Subcutaneous adipose tissue (tissue), 4 donors: Measurements from ENCODE around the gene PRDM12. TPM values are rescaled to one million over a fixed set of nuclear protein-coding genes. Genes with fewer than 3 reads are reported as not detected.

Source experiments
- CTCF ChIP-seq: fragments of 450-650 bp; IDR thresholded peaks from one replicate; pipeline ENCODE4 v1.5.1; 2016; ENCODE audit warnings: low read depth, mild to moderate bottlenecking, control low read depth, antibody characterized with exemption, moderate library complexity
- total RNA-seq, 4 donors: library from RNA; depleted of rRNA; stranded (reverse); fragments of >200 nt; gene quantifications; one replicate each; pipeline ENCODE4 v1.1.0, GENCODE V29; 2016

The PRDM12 gene
- total RNA-seq, 4 donors from 2014 or later = not detected

GRCh38 chr9:130632841-130633240 lies 31.6 kb upstream of the PRDM12 start:
- TF ChIP-seq CTCF = no peak

- TF ChIP-seq CTCF = no peak
Observed at GRCh38 chr9:130633336-130634190, 30.8 kb upstream of the PRDM12 start.

- TF ChIP-seq CTCF = no peak
Observed at GRCh38 chr9:130634191-130634768, 30.1 kb upstream of the PRDM12 start.

GRCh38 chr9:130634801-130635200 lies 29.6 kb upstream of the PRDM12 start:
- TF ChIP-seq CTCF = no peak

- no peak for TF ChIP-seq CTCF
Observed at GRCh38 chr9:130635306-130635705, 29.1 kb upstream of the PRDM12 start.

GRCh38 chr9:130635721-130636647 lies 28.4 kb upstream of the PRDM12 start:
- TF ChIP-seq CTCF = no peak

- no peak for TF ChIP-seq CTCF
Observed at GRCh38 chr9:130636648-130637020, 27.8 kb upstream of the PRDM12 start.
